ENCODE results near the gene PDE6B.
A peak's percentile ranks its signal among the peaks of the same experiment; 100 is the strongest.

PDE6B gene

GRCh38 chr4:675980-676870 is 50.9 kb downstream of the PDE6B start:
- H3K4me1 ChIP-seq (ENCODE audit: control insufficient read depth, insufficient read depth, low read length, unreplicated experiment), result peaks cover 27% of the 10 kb centered on the region

GRCh38 chr4:676871-677235 is 51.5 kb downstream of the PDE6B start:
- Histone ChIP-seq H3K27me3 (ENCODE audit: insufficient read depth, low read length) (no peaks in the 10 kb centered on the region), H3K27ac (ENCODE audit: low read depth, low read length) (no peak overlapping the region), H3K4me1 (ENCODE audit: control insufficient read depth, insufficient read depth, low read length, unreplicated experiment) (peaks cover 27% of the 10 kb centered on the region), H3K79me2 (ENCODE audit: control insufficient read depth, insufficient read depth, low read length, unreplicated experiment) (peaks cover 14% of the 10 kb centered on the region), H3K36me3 (ENCODE audit: insufficient read depth, low read length) (peaks cover 3% of the 10 kb centered on the region; the same call in 1 of the 2 replicates), H3K4me3 (ENCODE audit: low read depth, low read length) (no peak overlapping the region), H2AFZ (ENCODE audit: low read length, unreplicated experiment) (no peak overlapping the region)

More at GRCh38 chr4:675980-676870, 50.9 kb downstream of the PDE6B start:
- Histone ChIP-seq H2AFZ (ENCODE audit: low read length, unreplicated experiment) (no peak overlapping the region), H3K79me2 (ENCODE audit: control insufficient read depth, insufficient read depth, low read length, unreplicated experiment) (peaks cover 14% of the 10 kb centered on the region), H3K36me3 (ENCODE audit: insufficient read depth, low read length) (peaks cover 8% of the 10 kb centered on the region; the same call in 1 of the 2 replicates), H3K4me3 (ENCODE audit: low read depth, low read length) (peak overlapping the region; percentile 77), H3K27ac (ENCODE audit: low read depth, low read length) (no peak overlapping the region), H3K27me3 (ENCODE audit: insufficient read depth, low read length) (no peaks in the 10 kb centered on the region)

- Histone ChIP-seq H3K27me3 (ENCODE audit: insufficient read depth, low read length) (no peaks in the 10 kb centered on the region), H3K4me3 (ENCODE audit: low read depth, low read length) (no peak overlapping the region), H3K79me2 (ENCODE audit: control insufficient read depth, insufficient read depth, low read length, unreplicated experiment) (peaks cover 14% of the 10 kb centered on the region), H2AFZ (ENCODE audit: low read length, unreplicated experiment) (no peak overlapping the region), H3K36me3 (ENCODE audit: insufficient read depth, low read length) (no peaks in the 10 kb centered on the region), H3K27ac (ENCODE audit: low read depth, low read length) (no peak overlapping the region), H3K4me1 (ENCODE audit: control insufficient read depth, insufficient read depth, low read length, unreplicated experiment) (peaks cover 27% of the 10 kb centered on the region)
Observed at GRCh38 chr4:677431-678293, 52.3 kb downstream of the PDE6B start.

GRCh38 chr4:678331-679103 is 53.1 kb downstream of the PDE6B start:
- Histone ChIP-seq H3K4me1 (ENCODE audit: control insufficient read depth, insufficient read depth, low read length, unreplicated experiment) (peaks cover 23% of the 10 kb centered on the region), H3K4me3 (ENCODE audit: low read depth, low read length) (no peak overlapping the region), H3K27me3 (ENCODE audit: insufficient read depth, low read length) (no peaks in the 10 kb centered on the region), H3K36me3 (ENCODE audit: insufficient read depth, low read length) (no peaks in the 10 kb centered on the region), H3K79me2 (ENCODE audit: control insufficient read depth, insufficient read depth, low read length, unreplicated experiment) (peaks cover 6% of the 10 kb centered on the region), H2AFZ (ENCODE audit: low read length, unreplicated experiment) (no peak overlapping the region), H3K27ac (ENCODE audit: low read depth, low read length) (no peak overlapping the region)

- no peaks in the 10 kb centered on the region for H3K27me3 ChIP-seq (ENCODE audit: insufficient read depth, low read length)
- H3K79me2 ChIP-seq (ENCODE audit: control insufficient read depth, insufficient read depth, low read length, unreplicated experiment), result peaks cover 6% of the 10 kb centered on the region
- H3K4me3 ChIP-seq (ENCODE audit: low read depth, low read length), result no peak overlapping the region
- no peaks in the 10 kb centered on the region for H3K36me3 ChIP-seq (ENCODE audit: insufficient read depth, low read length)
- no peak overlapping the region for H3K27ac ChIP-seq (ENCODE audit: low read depth, low read length)
- H2AFZ ChIP-seq (ENCODE audit: low read length, unreplicated experiment), result no peak overlapping the region
- peaks cover 23% of the 10 kb centered on the region for H3K4me1 ChIP-seq (ENCODE audit: control insufficient read depth, insufficient read depth, low read length, unreplicated experiment)
Observed at GRCh38 chr4:679104-679481, 53.7 kb downstream of the PDE6B start.

- Histone ChIP-seq H3K4me1 (ENCODE audit: control insufficient read depth, insufficient read depth, low read length, unreplicated experiment) (peaks cover 23% of the 10 kb centered on the region), H3K4me3 (ENCODE audit: low read depth, low read length) (no peak overlapping the region), H2AFZ (ENCODE audit: low read length, unreplicated experiment) (no peak overlapping the region), H3K27ac (ENCODE audit: low read depth, low read length) (no peak overlapping the region), H3K79me2 (ENCODE audit: control insufficient read depth, insufficient read depth, low read length, unreplicated experiment) (peaks cover 6% of the 10 kb centered on the region), H3K27me3 (ENCODE audit: insufficient read depth, low read length) (no peaks in the 10 kb centered on the region), H3K36me3 (ENCODE audit: insufficient read depth, low read length) (no peaks in the 10 kb centered on the region)
Observed at GRCh38 chr4:679629-680028, 54.3 kb downstream of the PDE6B start.

GRCh38 chr4:680091-680490 is 54.7 kb downstream of the PDE6B start:
- no peak overlapping the region for H3K27ac ChIP-seq (ENCODE audit: low read depth, low read length)
- H3K36me3 ChIP-seq (ENCODE audit: insufficient read depth, low read length), result no peaks in the 10 kb centered on the region
- H2AFZ ChIP-seq (ENCODE audit: low read length, unreplicated experiment), result no peak overlapping the region
- H3K79me2 ChIP-seq (ENCODE audit: control insufficient read depth, insufficient read depth, low read length, unreplicated experiment), result peaks cover 5% of the 10 kb centered on the region
- peaks cover 23% of the 10 kb centered on the region for H3K4me1 ChIP-seq (ENCODE audit: control insufficient read depth, insufficient read depth, low read length, unreplicated experiment)
- no peaks in the 10 kb centered on the region for H3K27me3 ChIP-seq (ENCODE audit: insufficient read depth, low read length)
- H3K4me3 ChIP-seq (ENCODE audit: low read depth, low read length), result 0 out of 2 replicates have a peak overlapping the region, but pooled peaks have one; percentile 73

- H3K36me3 ChIP-seq (ENCODE audit: insufficient read depth, low read length), result no peaks in the 10 kb centered on the region
- H2AFZ ChIP-seq (ENCODE audit: low read length, unreplicated experiment), result no peak overlapping the region
- no peak overlapping the region for H3K27ac ChIP-seq (ENCODE audit: low read depth, low read length)
- H3K27me3 ChIP-seq (ENCODE audit: insufficient read depth, low read length), result no peaks in the 10 kb centered on the region
- H3K79me2 ChIP-seq (ENCODE audit: control insufficient read depth, insufficient read depth, low read length, unreplicated experiment), result peaks cover under 1% of the 10 kb centered on the region
- H3K4me3 ChIP-seq (ENCODE audit: low read depth, low read length), result peak overlapping the region; percentile 73
- H3K4me1 ChIP-seq (ENCODE audit: control insufficient read depth, insufficient read depth, low read length, unreplicated experiment), result peaks cover 18% of the 10 kb centered on the region
Observed at GRCh38 chr4:680551-680927, 55.2 kb downstream of the PDE6B start.

- Histone ChIP-seq H3K4me1 (ENCODE audit: control insufficient read depth, insufficient read depth, low read length, unreplicated experiment) (peaks cover 14% of the 10 kb centered on the region), H3K27me3 (ENCODE audit: insufficient read depth, low read length) (no peaks in the 10 kb centered on the region), H3K4me3 (ENCODE audit: low read depth, low read length) (peak overlapping the region; percentile 73), H3K27ac (ENCODE audit: low read depth, low read length) (no peak overlapping the region), H3K36me3 (ENCODE audit: insufficient read depth, low read length) (no peaks in the 10 kb centered on the region), H2AFZ (ENCODE audit: low read length, unreplicated experiment) (peak overlapping the region; percentile 50), H3K79me2 (ENCODE audit: control insufficient read depth, insufficient read depth, low read length, unreplicated experiment) (no peaks in the 10 kb centered on the region)
Observed at GRCh38 chr4:680928-681645, 55.7 kb downstream of the PDE6B start.
